CD14-positive monocyte (primary cell): ENCODE data around the gene POLH. TPM values are rescaled to one million over a fixed set of nuclear protein-coding genes. Genes with fewer than 3 reads are reported as not detected.
A peak's percentile ranks its signal among the peaks of the same experiment; 100 is the strongest.

Source experiments
- DNase-seq, 3 donors: peaks; one replicate each; pipeline ENCODE4 v3.0.0-alpha.2; 2011 to 2022
- H2AFZ ChIP-seq: 2 replicates; pipeline ENCODE4 v1.6.0; 2012; ENCODE audit warnings: mild to moderate bottlenecking, low read depth, low read length, inconsistent platforms; ENCODE audit not compliant: insufficient read depth, poor library complexity, severe bottlenecking
- H3K27ac ChIP-seq, 2 donors: 1 replicate in 1 of 2; 2 replicates in 1 of 2; pipeline ENCODE4 v1.5.1; 2012 to 2013; ENCODE audit warnings: low read length in 2 of 2, control low read depth in 1 of 2, inconsistent platforms in 1 of 2, low read depth in 1 of 2, mild to moderate bottlenecking in 1 of 2
- H3K27me3 ChIP-seq, 2 donors: one replicate each; pipeline versions ENCODE4 v1.6.0 to v1.6.1; 2011 to 2013; ENCODE audit warnings: low read length in 2 of 2; ENCODE audit not compliant: control insufficient read depth in 2 of 2, insufficient read depth in 2 of 2
- H3K36me3 ChIP-seq, 2 donors: replicated peaks in 1 of 2; 1 replicate in 1 of 2; 2 replicates in 1 of 2; pipeline versions ENCODE4 v1.5.1 to v1.6.1; 2012 to 2013; ENCODE audit warnings: low read length in 2 of 2, control low read depth in 1 of 2, inconsistent platforms in 1 of 2, mild to moderate bottlenecking in 1 of 2; ENCODE audit not compliant: insufficient read depth in 2 of 2, control insufficient read depth in 1 of 2
- H3K4me1 ChIP-seq, 2 donors: 1 replicate in 1 of 2; 2 replicates in 1 of 2; pipeline versions ENCODE4 v1.5.1 to v1.6.1; 2012 to 2013; ENCODE audit warnings: low read length in 2 of 2, control low read depth in 1 of 2, inconsistent platforms in 1 of 2, mild to moderate bottlenecking in 1 of 2, moderate library complexity in 1 of 2; ENCODE audit not compliant: insufficient read depth in 2 of 2, control insufficient read depth in 1 of 2
- H3K4me2 ChIP-seq: replicated peaks from 2 replicates; pipeline ENCODE3; 2012; ENCODE audit warnings: low read length, moderate library complexity, mild to moderate bottlenecking; ENCODE audit not compliant: poor library complexity, severe bottlenecking; ENCODE audit errors: extremely low read depth
- H3K4me3 ChIP-seq, 3 experiments: fragments of 200-600 bp in 1 of 3; sonication (generic) in 1 of 3; replicated peaks in 1 of 3; 1 replicate in 2 of 3; 2 replicates in 1 of 3; pipeline ENCODE4 v1.5.1; 2011 to 2013; ENCODE audit warnings: low read length in 3 of 3, mild to moderate bottlenecking in 3 of 3, control low read depth in 2 of 3, low read depth in 2 of 3, inconsistent platforms in 1 of 3, moderate library complexity in 1 of 3
- H3K79me2 ChIP-seq: 2 replicates; pipeline ENCODE4 v1.6.0; 2012; ENCODE audit warnings: mild to moderate bottlenecking, control low read depth, inconsistent platforms, low read length, moderate library complexity; ENCODE audit not compliant: insufficient read depth
- H3K9ac ChIP-seq: 2 replicates; pipeline ENCODE4 v1.6.0; 2017; ENCODE audit warnings: low read length, mild to moderate bottlenecking; ENCODE audit not compliant: insufficient read depth, poor library complexity, severe bottlenecking
- H3K9me3 ChIP-seq, 2 donors: replicated peaks in 1 of 2; 1 replicate in 1 of 2; 2 replicates in 1 of 2; pipeline versions ENCODE4 v1.5.1 to v1.6.1; 2012 to 2013; ENCODE audit warnings: low read length in 2 of 2, control low read depth in 1 of 2; ENCODE audit not compliant: control insufficient read depth in 1 of 2, insufficient read depth in 1 of 2
- H4K20me1 ChIP-seq: 2 replicates; pipeline ENCODE4 v1.6.0; 2012; ENCODE audit warnings: mild to moderate bottlenecking, low read length, control low read depth, moderate library complexity; ENCODE audit not compliant: insufficient read depth
- H3K27ac Mint-ChIP-seq, 7 donors: one replicate each; pipeline ENCODE4 v1.8.0; 2020; ENCODE audit warnings: mild to moderate bottlenecking in 7 of 7, mixed read lengths in 7 of 7, moderate library complexity in 6 of 7, inconsistent platforms in 2 of 7
- H3K27me3 Mint-ChIP-seq, 3 donors: one replicate each; pipeline ENCODE4 v1.8.0; 2021 to 2022; ENCODE audit warnings: low read depth in 3 of 3, mild to moderate bottlenecking in 3 of 3, mixed read lengths in 3 of 3, moderate library complexity in 3 of 3, inconsistent platforms in 1 of 3
- H3K36me3 Mint-ChIP-seq, 2 donors: one replicate each; pipeline ENCODE4 v1.8.0; 2020; ENCODE audit warnings: mixed read lengths in 2 of 2, inconsistent platforms in 1 of 2, mild to moderate bottlenecking in 1 of 2
- H3K4me1 Mint-ChIP-seq: one replicate; pipeline ENCODE4 v1.8.0; 2020; ENCODE audit warnings: mild to moderate bottlenecking, mixed read lengths
- H3K4me3 Mint-ChIP-seq, 2 donors: one replicate each; pipeline ENCODE4 v1.8.0; 2020; ENCODE audit warnings: mild to moderate bottlenecking in 2 of 2, mixed read lengths in 2 of 2, moderate library complexity in 1 of 2
- H3K9me3 Mint-ChIP-seq, 7 donors: one replicate each; pipeline ENCODE4 v1.8.0; 2020 to 2022; ENCODE audit warnings: mixed read lengths in 7 of 7, mild to moderate bottlenecking in 6 of 7, moderate library complexity in 6 of 7, inconsistent platforms in 2 of 7
- CTCF ChIP-seq: fragments of 200-600 bp; IDR thresholded peaks from one replicate; pipeline ENCODE4 v1.8.0; 2022; ENCODE audit warnings: antibody characterized with exemption, mild to moderate bottlenecking
- WGBS: methylation state at CpG from one replicate; pipeline ENCODE4 v1.1.5; 2013; ENCODE audit warnings: missing lambda C conversion rate; ENCODE audit not compliant: insufficient coverage; 5-methylcytosine and 5-hydroxymethylcytosine counted together
- intact Hi-C, 2 donors: fragments of 100-400 bp; cut with micrococcal nuclease; formaldehyde crosslinking; loops; one replicate each; pipeline versions ENCODE4 v1.15.0 to v1.15.1; 2023
- polyA plus RNA-seq, 3 donors: library from polyadenylated mRNA; depleted of rRNA in 1 of 3; unstranded in 2 of 3; stranded (reverse) in 1 of 3; fragments of 300-500 nt in 2 of 3; fragments of >200 nt in 1 of 3; fragmentation: Illumina TruSeq in 2 of 3; gene quantifications; 1 replicate in 2 of 3; 2 replicates in 1 of 3; pipeline ENCODE4 v1.2.3, GENCODE V29; 2012 to 2021

POLH gene
- polyA plus RNA-seq, 3 donors: 2.0 to 2.6 (median 2.1) TPM

- H3K27ac Mint-ChIP-seq: no peak overlapping the region
- Histone ChIP-seq H3K9ac (no peak overlapping the region), H2AFZ (no peak overlapping the region), H3K79me2 (peaks cover 18% of the 10 kb centered on the region), H3K4me2 (no peak overlapping the region), H3K4me3 (no peak overlapping the region), H4K20me1 (no peaks in the 10 kb centered on the region), H3K36me3 (peaks cover 49 to 65% of the 10 kb centered on the region in 2 donors), H3K9me3 (no peaks in the 10 kb centered on the region), H3K4me1 (no peaks in the 10 kb centered on the region), H3K27me3 (no peaks in the 10 kb centered on the region), H3K27ac (no peak overlapping the region)
- DNase-seq: no peak
- peaks cover 46 to 66% of the 10 kb centered on the region in 2 donors for H3K36me3 Mint-ChIP-seq
- H3K4me3 Mint-ChIP-seq: no peak overlapping the region
- H3K27me3 Mint-ChIP-seq: no peaks in the 10 kb centered on the region
- H3K4me1 Mint-ChIP-seq: peaks cover 8% of the 10 kb centered on the region
- no peaks in the 10 kb centered on the region for H3K9me3 Mint-ChIP-seq
- no CpG with 5 or more reads among the region's 5 CpGs for WGBS
- intact Hi-C loops: no loop called here
- TF ChIP-seq CTCF: no peak
Measured at GRCh38 chr6:43582911-43583310, 6.9 kb downstream of the POLH start.

GRCh38 chr6:43584892-43585570, 9.0 kb downstream of the POLH start:
- Histone ChIP-seq H3K4me1 (no peaks in the 10 kb centered on the region), H3K79me2 (peaks cover 2% of the 10 kb centered on the region), H3K9ac (no peak overlapping the region), H2AFZ (no peak overlapping the region), H4K20me1 (no peaks in the 10 kb centered on the region), H3K4me3 (no peak overlapping the region), H3K27ac (no peak overlapping the region), H3K4me2 (no peak overlapping the region), H3K27me3 (no peaks in the 10 kb centered on the region), H3K9me3 (no peaks in the 10 kb centered on the region), H3K36me3 (peaks cover 56 to 79% of the 10 kb centered on the region in 2 donors)
- WGBS: 78% methylated on average over 1 of the region's 7 CpGs
- DNase-seq: no peak
- Mint-ChIP-seq H3K4me3 (no peak overlapping the region), H3K36me3 (peaks cover 53 to 77% of the 10 kb centered on the region in 2 donors), H3K27ac (peak overlapping the region in 3 of 7 donors; percentile 23 to 55 (median 35)), H3K4me1 (no peaks in the 10 kb centered on the region), H3K27me3 (no peaks in the 10 kb centered on the region), H3K9me3 (no peaks in the 10 kb centered on the region)
- intact Hi-C loops: no loop called here
- no peak for TF ChIP-seq CTCF
